Activated T-cell treated with anti-CD3 and anti-CD28 coated beads, Interleukin-2, amount 50 U/mL, for 72 hours (primary cell): ENCODE results near the gene KIF20B. TPM values are rescaled to one million over a fixed set of nuclear protein-coding genes. Genes with fewer than 3 reads are reported as not detected.

ENCODE experiments used
- ATAC-seq, 2 donors: fragments of 150-1000 bp; cut with Tn5 transposase; replicated peaks in 1 of 2; 2 replicates each; pipeline ENCODE4 v1.10.0; 2021; ENCODE audit warnings: moderate library complexity in 2 of 2, mild to moderate bottlenecking in 1 of 2
- DNase-seq, 2 donors: peaks; one replicate each; pipeline ENCODE4 v3.0.0; 2021 to 2022; ENCODE audit warnings: mixed read lengths in 1 of 2
- H3K27ac Mint-ChIP-seq: one replicate; pipeline ENCODE4 v1.8.0; 2022; ENCODE audit warnings: mild to moderate bottlenecking, moderate library complexity, mixed read lengths
- H3K27me3 Mint-ChIP-seq: one replicate; pipeline ENCODE4 v1.8.0; 2022; ENCODE audit warnings: low read depth, mixed read lengths
- H3K36me3 Mint-ChIP-seq, 2 donors: one replicate each; pipeline ENCODE4 v1.8.0; 2022; ENCODE audit warnings: mixed read lengths in 2 of 2, mild to moderate bottlenecking in 1 of 2; ENCODE audit not compliant: insufficient read depth in 2 of 2
- H3K4me1 Mint-ChIP-seq: one replicate; pipeline ENCODE4 v1.8.0; 2022; ENCODE audit warnings: low read depth, mixed read lengths
- H3K4me3 Mint-ChIP-seq, 2 donors: one replicate each; pipeline ENCODE4 v1.8.0; 2022; ENCODE audit warnings: mild to moderate bottlenecking in 2 of 2, mixed read lengths in 2 of 2, moderate library complexity in 2 of 2
- H3K9me3 Mint-ChIP-seq, 2 donors: one replicate each; pipeline ENCODE4 v1.8.0; 2022; ENCODE audit warnings: mixed read lengths in 2 of 2
- total RNA-seq, 2 donors: library from RNA; stranded (reverse); gene quantifications; one replicate each; pipeline ENCODE4 v1.2.3, GENCODE V29; 2022

Gene KIF20B
- total RNA-seq, 2 donors from 2014 or later, result 54.0 to 58.4 TPM

DNA sequence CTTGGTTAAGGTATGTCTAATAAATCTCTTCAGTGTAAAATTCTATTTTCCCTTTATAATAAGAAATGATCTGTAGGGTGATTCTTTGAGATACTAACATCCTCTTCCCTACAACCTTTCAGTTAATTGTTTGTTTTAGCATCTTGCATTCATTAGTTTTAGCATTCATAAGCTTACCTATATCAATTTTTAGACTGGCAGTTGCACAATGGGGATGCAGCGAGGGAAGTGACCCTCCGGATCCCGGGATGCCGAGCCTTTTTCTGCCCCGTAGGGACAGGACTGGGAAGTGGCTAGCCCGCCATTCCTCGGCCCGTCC lies 508 bp upstream of the KIF20B start:
- Mint-ChIP-seq H3K9me3 (no peaks in the 10 kb centered on the region), H3K27me3 (no peaks in the 10 kb centered on the region), H3K4me3 (peak overlapping the region; percentile 93), H3K36me3 (peaks cover 0 to 18% of the 10 kb centered on the region in 2 donors), H3K4me1 (peaks cover 47% of the 10 kb centered on the region), H3K27ac (peak overlapping the region; percentile 93)
- ATAC-seq (no peak), DNase-seq (no peak)

GRCh38 chr10:89702121-89702480 lies 711 bp downstream of the KIF20B start:
- H3K27me3 Mint-ChIP-seq, result no peaks in the 10 kb centered on the region
- peaks cover 57% of the 10 kb centered on the region for H3K4me1 Mint-ChIP-seq
- H3K36me3 Mint-ChIP-seq, result peaks cover 0 to 19% of the 10 kb centered on the region in 2 donors
- ATAC-seq (peak in 1 of 2 donors; percentile 12), DNase-seq (peak; percentile 24 to 38)
- no peaks in the 10 kb centered on the region for H3K9me3 Mint-ChIP-seq
- peak overlapping the region; percentile 93 for H3K4me3 Mint-ChIP-seq
- H3K27ac Mint-ChIP-seq, result peak overlapping the region; percentile 93

DNA sequence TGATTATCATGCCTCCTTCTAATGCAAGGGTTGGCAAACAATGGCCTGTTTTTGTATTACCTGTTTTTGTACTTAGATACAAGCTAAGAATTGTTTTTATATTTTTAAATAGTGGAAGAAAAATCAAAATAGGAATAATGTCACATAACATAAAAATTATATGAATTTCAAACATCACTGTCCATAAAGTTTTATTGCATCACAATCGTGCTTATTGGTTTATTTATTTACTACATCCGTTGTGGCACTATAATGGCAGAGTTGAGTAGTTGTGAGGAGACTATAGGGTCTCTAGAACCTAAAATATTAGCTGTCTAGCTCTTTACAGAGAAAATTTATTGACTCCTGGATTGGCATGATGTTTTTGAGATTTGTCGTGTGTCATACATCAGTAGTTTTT lies 4.1 kb downstream of the KIF20B start:
- Mint-ChIP-seq H3K4me1 (peaks cover 60% of the 10 kb centered on the region), H3K27me3 (no peaks in the 10 kb centered on the region), H3K36me3 (peaks cover 0 to 29% of the 10 kb centered on the region in 2 donors), H3K27ac (no peak overlapping the region), H3K9me3 (no peaks in the 10 kb centered on the region), H3K4me3 (peak overlapping the region in 1 of 2 donors; percentile 72)
- DNase-seq (no peak), ATAC-seq (no peak)

DNA sequence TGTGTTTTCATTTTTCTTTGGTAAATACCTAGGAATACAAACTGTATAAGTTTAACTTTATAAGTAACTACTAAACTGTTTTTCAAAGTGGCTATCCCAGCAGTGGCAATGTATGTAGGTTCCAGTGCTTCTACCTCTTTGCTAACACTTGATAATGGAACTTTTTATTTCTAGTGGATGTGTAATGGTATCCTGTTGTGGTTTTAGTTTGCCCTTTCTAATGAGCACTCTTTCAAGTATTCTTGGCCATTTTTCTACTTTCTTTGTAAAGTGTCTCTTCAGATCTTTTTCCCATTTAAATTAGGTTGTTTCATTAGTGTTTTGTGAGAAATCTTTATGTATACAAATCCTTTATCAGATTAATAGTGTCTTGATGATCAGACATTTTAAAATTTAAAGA lies 4.6 kb downstream of the KIF20B start:
- no peak for DNase-seq
- peaks cover 2 to 27% of the 10 kb centered on the region in 2 donors for H3K36me3 Mint-ChIP-seq
- peaks cover 54% of the 10 kb centered on the region for H3K4me1 Mint-ChIP-seq
- H3K27ac Mint-ChIP-seq, result peak overlapping the region; percentile 94
- no peak for ATAC-seq
- no peaks in the 10 kb centered on the region for H3K27me3 Mint-ChIP-seq
- H3K4me3 Mint-ChIP-seq, result peak overlapping the region in 1 of 2 donors; percentile 72
- H3K9me3 Mint-ChIP-seq, result no peaks in the 10 kb centered on the region

DNA sequence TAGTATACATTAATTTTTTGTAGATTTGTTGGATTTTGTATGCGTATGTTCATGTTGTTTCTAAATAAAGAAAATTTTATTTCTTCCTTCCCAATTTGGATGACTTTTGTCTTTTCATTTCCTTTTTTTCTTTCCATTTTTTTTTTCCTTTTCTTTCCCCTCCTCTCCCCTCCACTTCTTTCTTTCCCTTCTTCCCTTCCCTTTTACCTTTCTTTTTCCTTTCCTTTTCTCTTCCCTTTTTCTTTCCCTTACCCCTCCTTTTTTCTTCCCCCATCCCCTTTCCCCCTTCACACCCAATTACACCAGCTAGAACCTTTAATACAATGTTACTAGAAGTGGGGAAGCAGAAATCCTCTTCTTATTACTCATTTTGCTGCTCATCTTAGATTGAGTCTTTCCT lies 6.0 kb downstream of the KIF20B start:
- H3K4me1 Mint-ChIP-seq, result peaks cover 52% of the 10 kb centered on the region
- ATAC-seq (no peak), DNase-seq (no peak)
- no peak overlapping the region for H3K27ac Mint-ChIP-seq
- H3K4me3 Mint-ChIP-seq, result no peak overlapping the region
- H3K9me3 Mint-ChIP-seq, result no peaks in the 10 kb centered on the region
- no peaks in the 10 kb centered on the region for H3K27me3 Mint-ChIP-seq
- H3K36me3 Mint-ChIP-seq, result peaks cover 6 to 26% of the 10 kb centered on the region in 2 donors

GRCh38 chr10:89710753-89711152 lies 9.4 kb downstream of the KIF20B start:
- H3K36me3 Mint-ChIP-seq, result peaks cover 6 to 21% of the 10 kb centered on the region in 2 donors
- H3K4me1 Mint-ChIP-seq, result peaks cover 23% of the 10 kb centered on the region
- no peak overlapping the region for H3K27ac Mint-ChIP-seq
- no peak for ATAC-seq
- H3K27me3 Mint-ChIP-seq, result no peaks in the 10 kb centered on the region
- H3K4me3 Mint-ChIP-seq, result no peak overlapping the region
- DNase-seq, result no peak
- no peaks in the 10 kb centered on the region for H3K9me3 Mint-ChIP-seq

GRCh38 chr10:89734616-89735015 lies 33.2 kb downstream of the KIF20B start:
- Mint-ChIP-seq H3K4me3 (no peak overlapping the region), H3K27me3 (no peaks in the 10 kb centered on the region), H3K4me1 (peaks cover 9% of the 10 kb centered on the region), H3K36me3 (peaks cover 4 to 32% of the 10 kb centered on the region in 2 donors), H3K9me3 (no peaks in the 10 kb centered on the region), H3K27ac (no peak overlapping the region)
- DNase-seq, result no peak
- no peak for ATAC-seq

GRCh38 chr10:89738551-89739209 lies 37.3 kb downstream of the KIF20B start:
- H3K9me3 Mint-ChIP-seq, result no peaks in the 10 kb centered on the region
- peaks cover 9% of the 10 kb centered on the region for H3K4me1 Mint-ChIP-seq
- peak overlapping the region; percentile 93 for H3K27ac Mint-ChIP-seq
- no peaks in the 10 kb centered on the region for H3K27me3 Mint-ChIP-seq
- H3K4me3 Mint-ChIP-seq, result peak overlapping the region in 1 of 2 donors; percentile 36
- peaks cover 4 to 23% of the 10 kb centered on the region in 2 donors for H3K36me3 Mint-ChIP-seq
- ATAC-seq (no peak), DNase-seq (no peak)

- ATAC-seq (no peak), DNase-seq (no peak)
- H3K4me3 Mint-ChIP-seq, result no peak overlapping the region
- H3K27me3 Mint-ChIP-seq, result no peaks in the 10 kb centered on the region
- H3K36me3 Mint-ChIP-seq, result peaks cover 6 to 34% of the 10 kb centered on the region in 2 donors
- peaks cover 9% of the 10 kb centered on the region for H3K4me1 Mint-ChIP-seq
- no peak overlapping the region for H3K27ac Mint-ChIP-seq
- no peaks in the 10 kb centered on the region for H3K9me3 Mint-ChIP-seq
Observed at GRCh38 chr10:89741126-89741762, 39.9 kb downstream of the KIF20B start.

- Mint-ChIP-seq H3K4me1 (peaks cover under 1% of the 10 kb centered on the region), H3K36me3 (peaks cover 10 to 27% of the 10 kb centered on the region in 2 donors), H3K27me3 (no peaks in the 10 kb centered on the region), H3K27ac (no peak overlapping the region), H3K4me3 (no peak overlapping the region), H3K9me3 (no peaks in the 10 kb centered on the region)
- ATAC-seq (no peak), DNase-seq (no peak)
Observed at GRCh38 chr10:89744026-89744425, 42.6 kb downstream of the KIF20B start.

DNA sequence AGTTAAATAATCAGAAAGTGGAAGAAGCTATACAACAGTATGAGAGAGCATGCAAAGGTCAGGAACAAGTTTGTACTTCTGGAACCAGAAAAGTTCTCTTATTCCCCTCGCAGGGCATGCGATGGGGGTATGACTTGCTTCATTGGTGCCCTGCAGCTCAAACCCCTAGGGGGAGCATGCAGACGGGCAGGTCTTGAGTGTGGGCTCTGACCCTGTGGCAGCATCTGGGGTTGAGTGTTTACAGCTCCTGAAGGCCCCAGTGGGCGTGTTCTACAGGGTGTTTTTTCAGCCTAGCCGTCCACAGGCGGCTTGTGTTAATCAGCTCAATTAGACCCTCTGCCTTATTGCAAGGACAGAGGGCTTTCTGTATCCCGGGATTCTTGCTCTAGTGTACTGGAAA lies 44.5 kb downstream of the KIF20B start:
- Mint-ChIP-seq H3K4me1 (no peaks in the 10 kb centered on the region), H3K27me3 (no peaks in the 10 kb centered on the region), H3K27ac (no peak overlapping the region), H3K9me3 (no peaks in the 10 kb centered on the region), H3K36me3 (peaks cover 10 to 20% of the 10 kb centered on the region in 2 donors), H3K4me3 (no peak overlapping the region)
- ATAC-seq (no peak), DNase-seq (no peak)

DNA sequence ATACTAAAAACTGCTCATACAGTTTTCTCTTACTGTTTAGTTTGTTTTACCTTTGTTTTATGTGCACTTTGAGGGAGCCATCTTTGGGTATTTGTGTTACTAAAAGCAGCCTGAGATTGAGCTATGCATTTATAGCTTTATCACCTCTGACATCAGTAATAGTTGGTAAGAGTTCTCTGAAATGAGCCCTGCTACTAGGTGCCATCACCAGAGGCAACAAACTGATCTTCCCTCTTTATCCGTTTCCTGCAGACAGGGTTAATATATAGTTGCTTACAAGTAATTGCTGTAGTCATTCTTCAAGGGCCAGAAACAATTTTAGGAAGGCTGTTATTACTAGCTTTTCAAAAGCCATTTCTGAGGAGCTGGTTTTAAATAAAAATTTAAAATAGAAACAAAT lies 49.1 kb downstream of the KIF20B start:
- Mint-ChIP-seq H3K4me1 (no peaks in the 10 kb centered on the region), H3K9me3 (no peaks in the 10 kb centered on the region), H3K36me3 (peaks cover 7 to 18% of the 10 kb centered on the region in 2 donors), H3K27ac (no peak overlapping the region), H3K4me3 (no peak overlapping the region), H3K27me3 (no peaks in the 10 kb centered on the region)
- DNase-seq (no peak), ATAC-seq (no peak)

DNA sequence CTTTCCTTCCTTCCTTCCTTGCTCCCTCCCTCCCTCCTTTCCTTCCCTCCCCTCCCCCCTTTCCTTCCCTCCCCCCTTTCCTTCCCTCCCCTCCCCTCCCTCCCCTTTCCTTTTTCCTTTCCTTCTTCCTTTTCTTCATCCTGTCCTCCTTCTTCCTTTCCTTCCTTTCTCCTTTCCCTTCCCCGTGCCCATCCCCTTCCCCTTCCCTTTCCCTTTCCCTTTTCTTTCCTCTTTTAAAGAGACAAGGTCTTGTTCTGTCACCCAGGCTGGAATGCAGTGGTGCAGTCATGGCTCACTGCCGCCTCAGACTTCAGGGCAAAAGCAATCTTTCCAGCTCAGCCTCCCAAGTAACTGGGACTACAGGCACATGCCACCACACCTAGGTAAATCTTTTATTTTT lies 54.0 kb downstream of the KIF20B start:
- no peaks in the 10 kb centered on the region for H3K4me1 Mint-ChIP-seq
- H3K27me3 Mint-ChIP-seq, result no peaks in the 10 kb centered on the region
- no peak overlapping the region for H3K27ac Mint-ChIP-seq
- DNase-seq (no peak), ATAC-seq (no peak)
- H3K9me3 Mint-ChIP-seq, result no peaks in the 10 kb centered on the region
- peaks cover 0 to 24% of the 10 kb centered on the region in 2 donors for H3K36me3 Mint-ChIP-seq
- H3K4me3 Mint-ChIP-seq, result no peak overlapping the region

DNA sequence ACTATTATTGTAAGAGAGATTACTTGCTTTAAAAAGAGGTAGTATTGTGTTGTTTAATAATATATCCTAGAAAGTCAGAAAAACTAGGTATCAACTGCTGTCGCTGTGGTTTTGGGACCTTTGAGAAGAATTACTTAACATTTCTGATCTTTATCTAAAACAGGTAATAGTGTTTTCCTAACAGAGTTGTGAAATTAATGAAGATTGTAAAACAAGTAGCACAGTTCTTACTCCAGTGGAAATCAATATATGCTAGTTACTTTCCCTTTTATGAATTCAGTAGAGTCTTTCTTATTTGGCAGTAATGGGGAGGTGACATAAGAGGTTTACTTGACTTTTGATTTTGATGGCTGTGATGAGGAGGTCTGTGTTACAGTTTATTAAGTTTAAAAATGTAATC lies 58.1 kb downstream of the KIF20B start:
- Mint-ChIP-seq H3K9me3 (no peaks in the 10 kb centered on the region), H3K4me1 (no peaks in the 10 kb centered on the region), H3K27ac (no peak overlapping the region), H3K4me3 (no peak overlapping the region), H3K36me3 (peaks cover 9 to 37% of the 10 kb centered on the region in 2 donors), H3K27me3 (no peaks in the 10 kb centered on the region)
- DNase-seq (no peak), ATAC-seq (no peak)
